K562 treated with DMSO at 1 percent for 4 hours (cell line): ENCODE data around the gene ASAH2. TPM values are rescaled to one million over a fixed set of nuclear protein-coding genes. Genes with fewer than 3 reads are reported as not detected.

Source experiments
- total RNA-seq: library from RNA; unstranded; fragments of 300-600 nt; gene quantifications from 2 replicates; pipeline ENCODE4 v1.2.3, GENCODE V29; 2022; ENCODE audit not compliant: insufficient read depth

The ASAH2 gene
- 0.25 and 1.7 TPM in 2 replicates for total RNA-seq

DNA sequence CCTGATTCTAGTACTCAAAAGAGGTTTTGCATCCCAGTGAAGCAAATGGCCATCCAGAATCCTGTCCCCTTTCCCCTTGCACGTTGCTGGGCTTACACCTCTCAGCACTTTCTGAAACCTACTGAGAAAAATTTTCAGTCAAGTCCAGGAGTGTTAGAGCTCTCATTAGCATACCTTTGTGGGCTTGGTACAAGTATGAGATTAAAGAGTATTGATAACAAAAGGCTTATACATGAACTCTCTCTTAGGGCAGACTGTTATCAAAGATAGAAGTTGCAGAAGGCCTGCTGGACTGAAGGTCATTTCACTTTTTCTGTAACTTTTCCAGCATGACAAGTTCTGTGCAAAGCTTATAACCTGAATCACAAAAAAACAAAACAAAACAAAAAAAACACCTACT, at the start of gene ASAH2:
Gene ASAH2 (minus strand): TSS at position 123 of the 400 bp plus-strand sequence. CDS start 2,906 bp downstream, outside the sequence.

Other genes with a start within 250 kb of the ASAH2 start
- 16.1 and 19.6 TPM in 2 replicates for gene WASHC2A, start 183.6 kb downstream of the ASAH2 start, total RNA-seq